GM18526 (cell line): ENCODE data around the gene VWA2.

ENCODE experiments used
- POLR2A ChIP-seq: IDR thresholded peaks from 3 replicates; pipeline ENCODE4 v1.6.1; 2011; ENCODE audit not compliant: insufficient read length; ENCODE audit errors: extremely low read depth

VWA2 gene

GRCh38 chr10:114265392-114266053 lies 26.5 kb downstream of the VWA2 start:
- TF ChIP-seq POLR2A: no peak

DNA sequence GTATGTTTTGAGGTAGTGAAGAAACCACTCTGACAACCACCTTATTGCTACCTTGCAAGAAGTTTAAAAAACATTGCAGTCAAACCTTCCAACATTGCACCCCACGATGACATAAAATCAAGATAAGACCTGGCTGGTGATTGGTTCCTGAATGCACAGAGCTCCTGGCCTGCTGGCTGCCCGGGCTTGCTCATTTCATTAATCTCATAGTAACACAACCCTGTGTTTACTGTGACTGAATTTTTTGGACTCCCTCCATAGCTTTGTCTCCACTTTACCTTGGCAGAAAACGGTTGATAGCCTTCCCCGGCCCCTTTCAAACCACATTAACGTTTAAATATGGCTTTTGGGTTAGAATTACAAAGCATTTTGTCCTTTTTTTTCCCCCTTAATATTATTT lies 27.5 kb downstream of the VWA2 start:
- TF ChIP-seq POLR2A: no peak

DNA sequence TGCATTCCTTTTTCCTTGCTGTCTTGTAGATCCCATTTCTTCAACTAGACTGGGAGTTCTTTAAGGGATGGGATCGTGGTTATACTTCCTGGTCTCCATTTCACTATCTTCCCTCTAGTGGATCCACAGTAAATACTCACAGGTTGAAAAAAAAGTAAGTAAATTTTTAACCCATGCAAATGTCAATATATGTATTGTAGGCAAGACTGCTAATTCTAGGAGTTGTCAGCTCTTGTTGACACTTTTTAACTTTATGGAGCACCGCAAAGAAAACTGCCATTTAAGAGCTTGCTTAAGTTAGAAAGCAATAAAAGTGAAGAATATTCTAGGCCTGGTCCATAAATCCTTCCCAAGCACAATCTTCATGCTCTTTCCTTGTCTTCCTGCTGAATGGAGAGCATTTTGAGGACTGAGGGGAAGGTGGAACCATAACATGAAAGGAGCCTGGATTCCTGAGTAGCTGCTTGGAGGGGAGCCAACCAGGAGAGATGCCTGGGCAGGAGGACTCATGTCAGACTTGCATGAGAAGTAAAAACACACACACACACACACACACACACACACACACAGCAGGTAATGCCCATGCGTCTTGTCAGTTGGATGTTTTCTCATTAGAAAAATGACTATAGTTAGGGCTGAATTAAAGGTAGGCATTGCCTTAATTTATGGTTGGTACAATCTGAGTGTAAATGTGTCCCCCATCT lies 32.2 kb downstream of the VWA2 start:
- no peak for TF ChIP-seq POLR2A

GRCh38 chr10:114271779-114272167 lies 32.7 kb downstream of the VWA2 start:
- TF ChIP-seq POLR2A: no peak

GRCh38 chr10:114272696-114273095 lies 33.6 kb downstream of the VWA2 start:
- TF ChIP-seq POLR2A: no peak

DNA sequence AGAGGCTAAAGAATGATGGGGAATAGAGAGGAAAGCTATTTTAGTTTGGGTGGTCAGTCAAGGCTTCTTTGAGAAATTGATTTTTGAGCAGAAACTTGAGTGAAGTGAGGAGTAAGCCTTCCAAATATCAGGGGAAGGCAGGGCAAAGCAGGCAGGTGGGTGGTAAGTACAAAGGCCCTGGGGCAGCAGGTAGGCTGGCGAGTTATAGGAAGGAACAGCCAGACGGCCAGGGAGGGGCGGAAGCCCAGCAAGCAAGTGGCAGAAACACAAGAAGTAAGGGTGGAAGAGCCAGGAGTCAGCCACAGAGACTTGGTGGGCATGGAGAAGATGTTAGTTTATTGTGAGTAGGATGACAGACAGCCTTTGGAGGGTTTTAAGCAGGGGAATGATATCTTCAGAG lies 34.9 kb downstream of the VWA2 start:
- TF ChIP-seq POLR2A: no peak

GRCh38 chr10:114274616-114275453 lies 35.8 kb downstream of the VWA2 start:
- no peak for TF ChIP-seq POLR2A

DNA sequence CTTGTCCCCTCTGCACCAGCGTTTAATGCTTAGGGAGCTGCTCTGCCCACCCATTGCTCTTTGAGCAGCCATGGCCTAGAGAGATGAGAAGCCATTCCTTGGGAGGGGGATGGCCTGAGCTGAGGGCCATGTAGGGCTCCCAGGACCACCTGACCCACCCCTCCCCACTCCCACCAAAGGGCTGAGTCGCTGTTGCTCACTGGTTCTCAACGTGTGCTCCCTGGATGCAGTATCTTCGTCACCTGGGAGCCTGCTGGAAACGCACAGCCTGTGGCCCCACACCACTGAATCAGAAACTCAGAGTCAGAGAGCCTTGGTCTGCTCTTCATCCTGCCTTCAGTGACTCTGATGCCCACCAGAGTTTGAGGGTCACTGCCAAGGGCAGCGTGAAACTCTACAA lies 37.0 kb downstream of the VWA2 start:
- no peak for TF ChIP-seq POLR2A

- no peak for TF ChIP-seq POLR2A
Observed at GRCh38 chr10:114276671-114277070, 37.6 kb downstream of the VWA2 start.

DNA sequence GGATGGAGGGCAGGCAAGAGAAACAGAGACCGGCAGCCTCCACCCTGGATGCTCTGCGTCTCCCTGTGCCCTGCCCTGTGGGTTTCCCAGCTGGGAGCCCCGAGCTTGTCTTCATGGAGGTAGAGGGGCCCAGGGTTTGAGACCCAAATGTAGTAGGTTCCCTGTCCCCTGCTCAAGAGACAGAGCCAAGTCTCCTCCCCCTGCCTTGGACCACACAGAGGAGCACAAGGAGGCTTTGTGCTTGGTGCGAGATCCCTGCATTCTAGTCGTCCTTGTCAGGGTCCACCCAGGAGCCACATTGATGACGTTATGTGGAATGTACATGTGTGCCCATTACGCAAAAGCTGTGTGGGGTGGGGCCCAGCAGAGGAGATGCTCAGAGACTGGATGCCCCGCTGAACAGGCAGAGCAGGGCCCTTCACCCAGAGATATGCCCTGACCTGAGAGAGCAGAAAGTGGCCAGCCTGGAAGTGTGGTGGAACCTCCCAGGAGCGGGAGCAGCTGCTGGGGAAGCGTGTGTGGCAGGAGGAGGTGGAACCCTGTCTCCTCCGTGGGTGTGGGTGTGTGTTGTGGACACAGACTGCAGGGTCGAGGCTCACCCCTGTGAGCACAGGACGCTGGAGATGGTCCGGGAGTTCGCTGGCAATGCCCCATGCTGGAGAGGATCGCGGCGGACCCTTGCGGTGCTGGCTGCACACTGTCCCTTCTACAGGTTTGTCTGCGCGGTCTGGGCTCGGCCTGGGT lies 39.3 kb downstream of the VWA2 start:
- no peak for TF ChIP-seq POLR2A

- no peak for TF ChIP-seq POLR2A
Observed at GRCh38 chr10:114278884-114279191, 39.8 kb downstream of the VWA2 start.

GRCh38 chr10:114279289-114279688 lies 40.2 kb downstream of the VWA2 start:
- TF ChIP-seq POLR2A: no peak

GRCh38 chr10:114279901-114280644 lies 41.0 kb downstream of the VWA2 start:
- TF ChIP-seq POLR2A: no peak

- no peak for TF ChIP-seq POLR2A
Observed at GRCh38 chr10:114281006-114281405, 42.0 kb downstream of the VWA2 start.

DNA sequence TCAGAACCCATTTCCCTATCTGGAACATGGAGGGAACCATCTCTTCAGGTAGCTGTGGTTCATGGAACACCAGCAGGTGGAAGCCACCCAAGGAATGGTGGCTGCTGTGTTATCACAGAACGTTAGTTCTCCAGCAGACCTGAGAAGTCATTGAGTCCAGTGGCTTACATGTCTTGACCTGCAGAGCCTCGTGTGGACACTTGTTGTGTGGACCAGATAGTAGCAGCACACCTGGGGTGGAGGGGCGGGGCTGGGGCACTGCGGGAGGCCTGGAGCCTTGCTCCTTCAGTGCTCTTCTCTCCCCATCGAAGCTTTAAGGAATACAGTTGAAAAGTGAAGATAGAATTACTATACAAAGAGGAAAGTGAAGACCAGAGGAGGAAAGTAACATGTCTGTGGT lies 42.4 kb downstream of the VWA2 start:
- TF ChIP-seq POLR2A: no peak

- TF ChIP-seq POLR2A: no peak
Observed at GRCh38 chr10:114282526-114282925, 43.5 kb downstream of the VWA2 start.
